HG02981 (cell line): ENCODE data around the gene NPAS1.

ENCODE experiments used
- ATAC-seq: cut with Tn5 transposase; IDR thresholded peaks from one replicate; pipeline ENCODE4 v1.9.1; 2021; ENCODE audit warnings: mild to moderate bottlenecking, moderate library complexity; ENCODE audit not compliant: unreplicated experiment

Gene NPAS1

GRCh38 chr19:47013041-47013517 lies 6.6 kb upstream of the NPAS1 start:
- no peak for ATAC-seq

- ATAC-seq, result no peak
Measured at GRCh38 chr19:47018923-47019322, 714 bp upstream of the NPAS1 start.

GRCh38 chr19:47020132-47020805 lies 632 bp downstream of the NPAS1 start:
- ATAC-seq, result no peak

- no peak for ATAC-seq
Measured at GRCh38 chr19:47020992-47021496, 1.4 kb downstream of the NPAS1 start.

GRCh38 chr19:47021536-47022139 lies 2.0 kb downstream of the NPAS1 start:
- ATAC-seq, result no peak

GRCh38 chr19:47022140-47022536 lies 2.5 kb downstream of the NPAS1 start:
- no peak for ATAC-seq

GRCh38 chr19:47022541-47023447 lies 3.2 kb downstream of the NPAS1 start:
- no peak for ATAC-seq

GRCh38 chr19:47023448-47023794 lies 3.8 kb downstream of the NPAS1 start:
- ATAC-seq, result no peak

GRCh38 chr19:47024502-47024901 lies 4.9 kb downstream of the NPAS1 start:
- no peak for ATAC-seq

GRCh38 chr19:47026156-47026555 lies 6.5 kb downstream of the NPAS1 start:
- ATAC-seq, result no peak

- ATAC-seq, result no peak
Measured at GRCh38 chr19:47026889-47027288, 7.3 kb downstream of the NPAS1 start.

- ATAC-seq, result no peak
Measured at GRCh38 chr19:47027586-47028088, 8.0 kb downstream of the NPAS1 start.

- ATAC-seq, result no peak
Measured at GRCh38 chr19:47028195-47028601, 8.6 kb downstream of the NPAS1 start.

- no peak for ATAC-seq
Measured at GRCh38 chr19:47032171-47032811, 12.7 kb downstream of the NPAS1 start.

- ATAC-seq, result peak; percentile 85
Measured at GRCh38 chr19:47035127-47036096, 15.8 kb downstream of the NPAS1 start.

GRCh38 chr19:47036097-47036651 lies 16.5 kb downstream of the NPAS1 start:
- ATAC-seq, result no peak

- ATAC-seq, result no peak
Measured at GRCh38 chr19:47037766-47038165, 18.1 kb downstream of the NPAS1 start.

GRCh38 chr19:47039239-47039874 lies 19.7 kb downstream of the NPAS1 start:
- ATAC-seq, result no peak

GRCh38 chr19:47040869-47041268 lies 21.2 kb downstream of the NPAS1 start:
- no peak for ATAC-seq
